H1 (cell line): Measurements from ENCODE around the gene DIAPH2. TPM values are rescaled to one million over a fixed set of nuclear protein-coding genes. Genes with fewer than 3 reads are reported as not detected.

Experiments
- CTCF ChIA-PET: fragments of 300-600 bp; sonication (Branson Sonifier 250); formaldehyde crosslinking; loops from one replicate; lab custom pipeline; 2021; ENCODE audit not compliant: partially characterized antibody; lab: Charles Lee
- POLR2A ChIA-PET: fragments of 300-600 bp; sonication (Branson Sonifier 250); formaldehyde crosslinking; loops from one replicate; lab custom pipeline; 2021; ENCODE audit warnings: inconsistent platforms; ENCODE audit not compliant: partially characterized antibody; lab: Charles Lee
- DNase-seq, 2 experiments: peaks; one replicate each; pipeline versions ENCODE4 v3.0.0 to v3.0.0-alpha.2; 2010 to 2022; ENCODE audit warnings: low spot score in 2 of 2, low read depth in 1 of 2, mixed read lengths in 1 of 2
- FAIRE-seq: peaks from 2 replicates; lab custom pipeline; 2011; peaks lifted over from hg19 to GRCh38; lab: Jason Lieb, UNC
- H2AFZ ChIP-seq: 2 replicates; pipeline ENCODE4 v1.8.1; 2012; ENCODE audit warnings: low read length, inconsistent platforms
- H2AK5ac ChIP-seq: 2 replicates; pipeline ENCODE4 v1.6.1; 2013; ENCODE audit warnings: low read depth, low read length
- H2BK120ac ChIP-seq: replicated peaks from 2 replicates; pipeline ENCODE3; 2013; ENCODE audit warnings: low read depth, low read length, inconsistent platforms
- H2BK12ac ChIP-seq: 2 replicates; pipeline ENCODE4 v1.6.1; 2013; ENCODE audit warnings: low read depth, low read length
- H2BK15ac ChIP-seq: 2 replicates; pipeline ENCODE4 v1.6.1; 2013; ENCODE audit warnings: low read length
- H2BK20ac ChIP-seq: 2 replicates; pipeline ENCODE4 v1.6.1; 2013; ENCODE audit warnings: low read length
- H2BK5ac ChIP-seq: 2 replicates; pipeline ENCODE4 v1.6.1; 2013; ENCODE audit warnings: low read depth, low read length
- H3K14ac ChIP-seq: 2 replicates; pipeline ENCODE4 v1.6.1; 2013; ENCODE audit warnings: inconsistent platforms; ENCODE audit not compliant: insufficient read length
- H3K18ac ChIP-seq: 2 replicates; pipeline ENCODE4 v1.6.1; 2013; ENCODE audit warnings: low read length; ENCODE audit errors: extremely low read depth
- H3K23ac ChIP-seq: 2 replicates; pipeline ENCODE4 v1.6.1; 2013; ENCODE audit warnings: inconsistent platforms; ENCODE audit not compliant: insufficient read length
- H3K23me2 ChIP-seq: 2 replicates; pipeline ENCODE4 v1.6.1; 2013; ENCODE audit warnings: low read depth, low read length
- H3K27ac ChIP-seq: 2 replicates; pipeline ENCODE4 v1.6.1; 2011; ENCODE audit warnings: low read depth, low read length, inconsistent platforms
- H3K27me3 ChIP-seq, 4 experiments: replicated peaks in 1 of 4; 1 replicate in 1 of 4; 2 replicates in 3 of 4; pipeline versions ENCODE4 v1.6.1 to v1.8.1; 2011 to 2013; ENCODE audit warnings: low read length in 3 of 4, mild to moderate bottlenecking in 3 of 4, inconsistent platforms in 2 of 4, mixed read lengths in 2 of 4, moderate library complexity in 1 of 4; ENCODE audit not compliant: control insufficient read depth in 3 of 4, insufficient read depth in 3 of 4; ENCODE audit errors: extremely low read depth in 1 of 4
- H3K36me3 ChIP-seq, 4 experiments: 2 replicates each; pipeline versions ENCODE4 v1.6.1 to v1.8.1; 2011 to 2013; ENCODE audit warnings: mild to moderate bottlenecking in 4 of 4, low read length in 3 of 4, moderate library complexity in 2 of 4, control low read depth in 1 of 4, inconsistent platforms in 1 of 4; ENCODE audit not compliant: insufficient read depth in 4 of 4, control insufficient read depth in 2 of 4
- H3K4ac ChIP-seq: replicated peaks from 2 replicates; pipeline ENCODE3; 2013; ENCODE audit warnings: low read length, low read depth, mixed read lengths, inconsistent platforms; ENCODE audit not compliant: insufficient read length
- H3K4me1 ChIP-seq, 4 experiments: replicated peaks in 1 of 4; 1 replicate in 1 of 4; 2 replicates in 3 of 4; pipeline versions ENCODE4 v1.6.1 to v1.8.1; 2011 to 2013; ENCODE audit warnings: low read length in 3 of 4, inconsistent platforms in 2 of 4, mixed read lengths in 1 of 4; ENCODE audit not compliant: insufficient read depth in 4 of 4, control insufficient read depth in 3 of 4
- H3K4me2 ChIP-seq, 2 experiments: 2 replicates each; pipeline versions ENCODE4 v1.6.1 to v1.8.1; 2011 to 2013; ENCODE audit warnings: low read depth in 2 of 2, low read length in 2 of 2, control low read depth in 1 of 2, inconsistent platforms in 1 of 2, mild to moderate bottlenecking in 1 of 2; ENCODE audit not compliant: insufficient read depth in 1 of 2
- H3K4me3 ChIP-seq, 4 experiments: fragments of 200-600, 300-600 bp in 1 of 4; sonication (generic), shearing (Covaris generic), sonication (Bioruptor Twin) in 1 of 4; 2 replicates each; pipeline versions ENCODE4 v1.5.1 to v1.8.1; 2011 to 2016; ENCODE audit warnings: low read length in 4 of 4, low read depth in 3 of 4, control low read depth in 2 of 4, inconsistent platforms in 2 of 4, mild to moderate bottlenecking in 2 of 4, mixed read lengths in 1 of 4, moderate library complexity in 1 of 4; ENCODE audit not compliant: insufficient read depth in 2 of 4; ENCODE audit errors: extremely low read depth in 1 of 4
- H3K56ac ChIP-seq: replicated peaks from 2 replicates; pipeline ENCODE3; 2013; ENCODE audit warnings: low read depth, mild to moderate bottlenecking, mixed read lengths, low read length, inconsistent platforms; ENCODE audit not compliant: insufficient read length
- H3K79me1 ChIP-seq: 2 replicates; pipeline ENCODE4 v1.6.1; 2013; ENCODE audit warnings: low read depth, low read length, control low read depth
- H3K79me2 ChIP-seq, 2 experiments: 2 replicates each; pipeline versions ENCODE4 v1.6.1 to v1.8.1; 2012 to 2013; ENCODE audit warnings: low read length in 2 of 2, mild to moderate bottlenecking in 2 of 2, inconsistent platforms in 1 of 2; ENCODE audit not compliant: insufficient read depth in 2 of 2, control insufficient read depth in 1 of 2
- H3K9ac ChIP-seq, 4 experiments: replicated peaks in 1 of 4; 1 replicate in 1 of 4; 2 replicates in 3 of 4; pipeline versions ENCODE4 v1.6.1 to v1.8.1; 2011 to 2013; ENCODE audit warnings: low read depth in 3 of 4, low read length in 3 of 4, control low read depth in 2 of 4, mild to moderate bottlenecking in 2 of 4, moderate library complexity in 2 of 4, inconsistent platforms in 1 of 4; ENCODE audit errors: extremely low read depth in 1 of 4
- H3K9me3 ChIP-seq, 2 experiments: 2 replicates each; pipeline versions ENCODE4 v1.6.1 to v1.8.1; 2012 to 2013; ENCODE audit warnings: mild to moderate bottlenecking in 2 of 2, moderate library complexity in 2 of 2, control low read depth in 1 of 2, inconsistent platforms in 1 of 2, low read depth in 1 of 2, low read length in 1 of 2, mixed read lengths in 1 of 2; ENCODE audit not compliant: insufficient read depth in 2 of 2
- H4K20me1 ChIP-seq, 2 experiments: replicated peaks in 1 of 2; 2 replicates each; pipeline versions ENCODE3 to v1.8.1; 2011 to 2013; ENCODE audit warnings: inconsistent platforms in 2 of 2, low read length in 2 of 2, mild to moderate bottlenecking in 1 of 2; ENCODE audit not compliant: insufficient read depth in 2 of 2, control insufficient read depth in 1 of 2
- H4K5ac ChIP-seq: 2 replicates; pipeline ENCODE4 v1.6.1; 2013; ENCODE audit warnings: low read length, low read depth, mixed read lengths, inconsistent platforms; ENCODE audit not compliant: insufficient read length
- H4K8ac ChIP-seq: 2 replicates; pipeline ENCODE4 v1.8.0; 2013; ENCODE audit warnings: mild to moderate bottlenecking, moderate library complexity, low read length, inconsistent platforms; ENCODE audit not compliant: insufficient read depth; ENCODE audit errors: extremely low read depth
- H4K91ac ChIP-seq: replicated peaks from 2 replicates; pipeline ENCODE3; 2013; ENCODE audit warnings: low read length, mixed read lengths, inconsistent platforms; ENCODE audit not compliant: insufficient read length
- EP300 ChIP-seq, 2 experiments: IDR thresholded peaks; 1 replicate in 1 of 2; 2 replicates in 1 of 2; pipeline ENCODE4 v1.6.1; 2011 to 2012; ENCODE audit warnings: low read depth in 2 of 2, low read length in 2 of 2, mild to moderate bottlenecking in 2 of 2, borderline replicate concordance in 1 of 2, inconsistent platforms in 1 of 2, moderate library complexity in 1 of 2
- JUN ChIP-seq: IDR thresholded peaks from 2 replicates; pipeline ENCODE4 v1.6.1; 2011; ENCODE audit warnings: low read depth, mild to moderate bottlenecking, improper control_type of control experiment, low read length
- NRF1 ChIP-seq: IDR thresholded peaks from 2 replicates; pipeline ENCODE4 v1.6.1; 2011; ENCODE audit warnings: mild to moderate bottlenecking, low read depth, low read length, improper control_type of control experiment
- SIRT6 ChIP-seq: IDR thresholded peaks from one replicate; pipeline ENCODE4 v1.7.1; 2012; ENCODE audit warnings: low read length, inconsistent platforms
- SUZ12 ChIP-seq: fragments of 200-600 bp; sonication (generic); IDR thresholded peaks from 2 replicates; pipeline ENCODE4 v1.6.1; 2012; ENCODE audit warnings: mild to moderate bottlenecking, inconsistent platforms, low read length, moderate library complexity, mixed read lengths
- TAF7 ChIP-seq: optimal IDR thresholded peaks from 2 replicates; pipeline ENCODE3; 2011; ENCODE audit warnings: low read depth, mild to moderate bottlenecking, inconsistent platforms, low read length, moderate library complexity, borderline replicate concordance
- TEAD4 ChIP-seq: IDR thresholded peaks from 2 replicates; pipeline ENCODE4 v1.6.1; 2012; ENCODE audit warnings: low read depth, low read length, inconsistent platforms, mixed read lengths
- WGBS, 2 experiments: shearing (Covaris generic) in 1 of 2; methylation state at CpG; one replicate each; pipeline versions ENCODE4 v1.1.6 to v1.1.7; 2013 to 2015; ENCODE audit warnings: low lambda C conversion rate in 2 of 2, mixed read lengths in 2 of 2, inconsistent platforms in 1 of 2, low coverage in 1 of 2, missing lambda C conversion rate in 1 of 2; ENCODE audit not compliant: insufficient replicate concordance in 2 of 2, insufficient coverage in 1 of 2, insufficient read length in 1 of 2; ENCODE audit errors: extremely low coverage in 1 of 2, missing lambda C conversion rate in 1 of 2; 5-methylcytosine and 5-hydroxymethylcytosine counted together
- polyA plus RNA-seq, 7 experiments: library from polyadenylated mRNA; depleted of rRNA in 3 of 7; stranded (reverse) in 5 of 7; unstranded in 2 of 7; fragments of >200 nt in 5 of 7; fragments of 200-250 nt in 2 of 7; gene quantifications; 1 replicate in 5 of 7; 2 replicates in 1 of 7; 4 replicates in 1 of 7; pipeline versions ENCODE4 v1.2.1 to v1.2.3, GENCODE V29; 2011 to 2013; ENCODE audit warnings: missing spikeins in 2 of 7, mixed read lengths in 2 of 7
- total RNA-seq: library from RNA; stranded (reverse); fragmentation: NEBNext Ultra II Directional; extraction: Animal tissue kit (Norgen Biotek cat#: 25700); gene quantifications from 2 replicates; pipeline ENCODE4 v1.2.1, GENCODE V29; 2021

Gene DIAPH2
- total and polyA plus RNA-seq, 2 of the 8 experiments (the other 6 are each of a cell fraction or from before 2014, with no cell fraction given): 4.4 to 24.3 TPM

GRCh38 chrX:97547877-97548578, 863.4 kb downstream of the DIAPH2 start:
- no peaks in the 10 kb centered on the region for H3K79me1 ChIP-seq
- H3K23me2 ChIP-seq: no peaks in the 10 kb centered on the region
- H3K79me2 ChIP-seq: no peaks in the 10 kb centered on the region
- no peaks in the 10 kb centered on the region for H3K9me3 ChIP-seq
- H3K4ac ChIP-seq: no peak overlapping the region
- no peak overlapping the region for H3K27ac ChIP-seq
- H3K4me2 ChIP-seq: no peak overlapping the region
- H2BK120ac ChIP-seq: no peak overlapping the region
- ChIA-PET CTCF (no interaction called here), POLR2A (no interaction called here)
- no peak overlapping the region for H3K23ac ChIP-seq
- TF ChIP-seq SUZ12: no peak
- TF ChIP-seq SIRT6: no peak
- no peak for TF ChIP-seq EP300 (IDR thresholded peaks at IDR 0.05; ENCODE audit: borderline replicate concordance in 1 of 2, low read depth in 2 of 2, low read length in 2 of 2)
- TF ChIP-seq NRF1: no peak
- no peak for TF ChIP-seq JUN
- no peak for TF ChIP-seq TAF7
- TF ChIP-seq TEAD4: no peak
- no peak overlapping the region for H2BK20ac ChIP-seq
- no peaks in the 10 kb centered on the region for H3K27me3 ChIP-seq
- no peak overlapping the region for H2BK12ac ChIP-seq
- no peak overlapping the region for H2BK5ac ChIP-seq
- no peak overlapping the region for H4K91ac ChIP-seq
- H4K8ac ChIP-seq: no peak overlapping the region
- H3K9ac ChIP-seq: no peak overlapping the region
- H3K4me1 ChIP-seq: no peaks in the 10 kb centered on the region
- no peak overlapping the region for H2AFZ ChIP-seq
- no peak overlapping the region for H3K4me3 ChIP-seq
- H4K5ac ChIP-seq: no peak overlapping the region
- no peaks in the 10 kb centered on the region for H3K36me3 ChIP-seq
- no peak overlapping the region for H3K14ac ChIP-seq
- WGBS, 2 experiments: 98% methylated on average over 3 of the region's 3 CpGs; no CpG with 5 or more reads in 1 of the 2 experiments
- no peak for DNase-seq
- H3K18ac ChIP-seq: no peak overlapping the region
- H4K20me1 ChIP-seq: no peaks in the 10 kb centered on the region
- H2BK15ac ChIP-seq: no peak overlapping the region
- no peak overlapping the region for H2AK5ac ChIP-seq
- no peak overlapping the region for H3K56ac ChIP-seq
- peak; percentile 36 for FAIRE-seq
